SK-N-MC (cell line): ENCODE measurements around the gene CHST13.

Experiments
- DNase-seq: peaks from one replicate; pipeline ENCODE4 v3.0.0-alpha.2; 2011; ENCODE audit warnings: low read depth, low spot score
- H3K27ac ChIP-seq: fragments of 200-600 bp; sonication (generic); 2 replicates; pipeline ENCODE4 v1.5.1; 2016; ENCODE audit warnings: mixed run types
- H3K36me3 ChIP-seq: fragments of 200-600 bp; sonication (generic); 2 replicates; pipeline ENCODE4 v1.6.1; 2017; ENCODE audit warnings: antibody characterized with exemption, low read length, mixed read lengths; ENCODE audit not compliant: insufficient read depth
- H3K4me3 ChIP-seq: fragments of 200-600 bp; sonication (generic); 2 replicates; pipeline ENCODE4 v1.5.1; 2016
- H3K9ac ChIP-seq: fragments of 200-600 bp; sonication (generic); 2 replicates; pipeline ENCODE4 v1.8.0; 2017; ENCODE audit warnings: mixed run types, mixed read lengths; ENCODE audit not compliant: insufficient read length
- H3K9me3 ChIP-seq: fragments of 200-600 bp; sonication (generic); 2 replicates; pipeline ENCODE4 v1.6.1; 2017; ENCODE audit warnings: low read depth, mild to moderate bottlenecking, antibody characterized with exemption, low read length, moderate library complexity, mixed read lengths
- EZH2 ChIP-seq: fragments of 200-600 bp; sonication (generic); IDR thresholded peaks from one replicate; pipeline ENCODE4 v1.6.1; 2017; ENCODE audit warnings: antibody characterized with exemption
- FOXP2 ChIP-seq: optimal IDR thresholded peaks from 2 replicates; pipeline ENCODE3; 2011; ENCODE audit warnings: mild to moderate bottlenecking, moderate library complexity; ENCODE audit not compliant: insufficient read depth; ENCODE audit errors: extremely low read length, control extremely low read depth
- POLR2AphosphoS5 ChIP-seq: IDR thresholded peaks from 2 replicates; pipeline ENCODE4 v1.6.1; 2012; ENCODE audit warnings: mild to moderate bottlenecking, low read depth, low read length, borderline replicate concordance

Gene CHST13

GRCh38 chr3:126493739-126494138 lies 30.2 kb upstream of the CHST13 start:
- no peak for DNase-seq
- TF ChIP-seq POLR2AphosphoS5 (no peak), EZH2 (no peak), FOXP2 (no peak)
- no peak overlapping the region for H3K4me3 ChIP-seq
- no peaks in the 10 kb centered on the region for H3K9me3 ChIP-seq
- H3K9ac ChIP-seq, result no peak overlapping the region
- no peaks in the 10 kb centered on the region for H3K36me3 ChIP-seq
- H3K27ac ChIP-seq, result no peak overlapping the region

- TF ChIP-seq FOXP2, result no peak
- TF ChIP-seq POLR2AphosphoS5, result no peak
- no peak for TF ChIP-seq EZH2
- H3K4me3 ChIP-seq, result no peak overlapping the region
- H3K36me3 ChIP-seq, result no peaks in the 10 kb centered on the region
- no peaks in the 10 kb centered on the region for H3K9me3 ChIP-seq
- H3K9ac ChIP-seq, result no peak overlapping the region
- no peak for DNase-seq
- no peak overlapping the region for H3K27ac ChIP-seq
These were observed 29.6 kb upstream of the CHST13 start for GRCh38 chr3:126494204-126494969.

- Histone ChIP-seq H3K9ac (no peak overlapping the region), H3K4me3 (no peak overlapping the region), H3K36me3 (no peaks in the 10 kb centered on the region), H3K9me3 (no peaks in the 10 kb centered on the region), H3K27ac (no peak overlapping the region)
- TF ChIP-seq FOXP2, result no peak
- TF ChIP-seq POLR2AphosphoS5, result no peak
- no peak for TF ChIP-seq EZH2
- no peak for DNase-seq
These were observed 29.1 kb upstream of the CHST13 start for GRCh38 chr3:126494970-126495230.

DNA sequence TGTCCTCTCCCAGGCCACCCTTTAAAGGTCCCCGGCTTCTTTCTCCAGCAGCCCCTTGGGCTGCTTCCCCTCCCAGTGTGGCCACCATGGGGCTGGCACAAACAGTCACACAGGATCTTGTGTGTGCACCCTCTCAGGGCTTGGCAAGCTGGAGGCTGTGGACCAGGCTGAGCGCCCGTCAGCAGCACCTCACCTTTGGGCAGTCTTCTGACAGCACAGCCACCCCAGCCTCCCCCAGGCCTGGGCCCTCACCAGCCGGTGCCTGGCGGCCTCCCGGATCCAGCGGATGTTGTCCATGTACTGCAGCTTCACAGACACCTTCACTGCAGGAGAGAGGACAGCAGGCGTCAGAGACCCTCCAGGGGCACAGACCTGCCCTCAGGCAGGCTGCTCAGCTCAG lies 28.2 kb upstream of the CHST13 start:
- no peak for DNase-seq
- no peak overlapping the region for H3K27ac ChIP-seq
- H3K9me3 ChIP-seq, result no peaks in the 10 kb centered on the region
- no peaks in the 10 kb centered on the region for H3K36me3 ChIP-seq
- TF ChIP-seq FOXP2, result no peak
- no peak for TF ChIP-seq POLR2AphosphoS5
- no peak for TF ChIP-seq EZH2
- no peak overlapping the region for H3K4me3 ChIP-seq
- no peak overlapping the region for H3K9ac ChIP-seq

DNA sequence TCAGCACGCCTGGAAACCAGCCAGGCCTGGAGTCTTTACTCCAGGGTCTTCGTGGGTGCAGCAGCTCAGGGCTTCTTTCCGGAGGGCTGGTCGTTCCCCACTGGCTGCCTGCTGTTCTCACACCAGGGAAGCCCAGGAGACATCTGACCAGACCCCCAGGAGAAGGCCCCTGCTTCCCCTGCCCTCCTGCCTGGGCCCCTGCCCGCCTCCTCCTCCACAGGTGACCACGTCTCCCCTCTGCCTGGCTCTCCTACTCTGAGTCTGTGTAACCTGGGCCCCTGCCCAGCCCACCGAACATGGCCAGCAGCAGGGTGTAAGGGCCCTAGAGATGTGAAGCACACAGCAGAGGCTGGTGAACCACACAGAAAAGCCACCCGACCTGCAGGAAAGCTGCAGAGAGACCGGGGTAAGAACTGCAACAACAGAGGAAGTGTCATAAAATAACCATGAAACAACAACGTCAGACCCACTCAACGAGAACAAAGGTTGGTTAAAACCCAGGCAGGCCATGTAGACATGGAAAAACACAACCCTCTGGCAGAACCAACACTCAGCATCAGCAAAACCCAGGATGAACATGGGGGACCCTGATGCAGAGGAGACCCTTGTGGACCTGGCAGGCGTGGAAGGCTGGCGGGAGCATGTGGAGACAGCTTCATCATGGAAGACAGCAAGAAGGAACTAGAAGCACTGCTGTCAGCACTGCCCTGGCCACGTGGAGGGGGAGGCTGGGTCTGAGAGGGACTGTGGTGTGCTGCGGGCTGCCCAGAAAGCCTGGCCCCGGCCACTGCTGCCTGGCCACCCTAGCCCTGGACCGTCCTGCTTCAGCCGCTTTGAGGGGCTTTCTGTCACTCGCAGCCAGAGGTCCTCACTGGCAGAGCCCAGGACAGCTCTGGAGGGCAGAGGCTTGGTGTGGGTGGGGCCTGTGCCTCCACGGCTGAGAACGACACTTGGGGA lies 26.8 kb upstream of the CHST13 start:
- TF ChIP-seq FOXP2 (no peak), EZH2 (no peak), POLR2AphosphoS5 (no peak)
- no peak overlapping the region for H3K4me3 ChIP-seq
- no peaks in the 10 kb centered on the region for H3K36me3 ChIP-seq
- H3K27ac ChIP-seq, result no peak overlapping the region
- DNase-seq, result no peak
- H3K9ac ChIP-seq, result no peak overlapping the region
- H3K9me3 ChIP-seq, result no peaks in the 10 kb centered on the region

DNA sequence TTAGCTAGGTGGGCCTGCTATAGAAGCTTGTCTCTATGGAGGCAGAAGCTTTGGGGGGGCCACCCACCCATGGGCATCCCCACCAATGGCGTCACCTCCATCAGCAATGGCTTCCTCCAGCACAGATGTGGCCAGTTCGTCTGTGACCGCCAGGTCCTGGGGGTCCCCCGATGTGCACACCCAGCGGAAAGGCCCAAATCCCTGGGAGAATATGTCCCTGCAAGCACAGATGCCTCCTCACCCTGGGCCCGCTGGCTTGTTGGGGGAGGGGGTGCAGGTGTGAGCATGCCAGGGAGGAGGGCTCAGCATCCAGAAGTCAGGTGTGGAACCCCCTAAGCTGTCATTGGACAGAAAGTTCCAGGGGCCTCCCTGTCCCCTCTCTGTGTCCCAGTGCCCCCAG lies 26.0 kb upstream of the CHST13 start:
- H3K4me3 ChIP-seq, result no peak overlapping the region
- DNase-seq, result no peak
- H3K27ac ChIP-seq, result no peak overlapping the region
- no peak overlapping the region for H3K9ac ChIP-seq
- H3K9me3 ChIP-seq, result no peaks in the 10 kb centered on the region
- TF ChIP-seq POLR2AphosphoS5 (no peak), EZH2 (no peak), FOXP2 (no peak)
- H3K36me3 ChIP-seq, result no peaks in the 10 kb centered on the region

DNA sequence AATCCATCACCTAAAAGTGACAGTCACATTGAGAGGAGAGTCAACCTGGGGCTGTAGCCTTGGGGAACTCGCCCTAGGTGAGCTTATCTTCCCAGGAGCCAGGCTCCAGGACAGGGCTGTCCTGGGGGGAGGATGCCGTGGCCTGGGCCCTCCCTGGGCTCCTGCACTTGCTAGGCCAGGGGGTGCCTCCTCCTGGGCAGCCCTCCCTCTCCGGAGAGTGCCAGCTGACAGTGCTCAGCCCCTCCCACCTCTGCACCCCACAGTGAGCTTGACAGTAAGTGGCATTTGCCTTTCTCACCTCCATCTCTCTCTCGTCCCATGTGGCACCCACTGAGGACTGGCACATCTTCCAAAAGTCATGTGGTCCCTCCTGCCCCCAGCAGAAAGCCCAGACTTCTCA lies 25.5 kb upstream of the CHST13 start:
- TF ChIP-seq EZH2, result no peak
- TF ChIP-seq POLR2AphosphoS5, result no peak
- TF ChIP-seq FOXP2, result no peak
- Histone ChIP-seq H3K27ac (no peak overlapping the region), H3K9ac (no peak overlapping the region), H3K4me3 (no peak overlapping the region), H3K9me3 (no peaks in the 10 kb centered on the region), H3K36me3 (no peaks in the 10 kb centered on the region)
- no peak for DNase-seq

GRCh38 chr3:126498929-126499328 lies 25.0 kb upstream of the CHST13 start:
- Histone ChIP-seq H3K27ac (no peak overlapping the region), H3K36me3 (no peaks in the 10 kb centered on the region), H3K4me3 (no peak overlapping the region), H3K9ac (no peak overlapping the region), H3K9me3 (no peaks in the 10 kb centered on the region)
- TF ChIP-seq POLR2AphosphoS5, result no peak
- no peak for TF ChIP-seq EZH2
- no peak for TF ChIP-seq FOXP2
- no peak for DNase-seq
